Stomach (tissue), 9 donors: ENCODE data around the gene RAP1A. TPM values are rescaled to one million over a fixed set of nuclear protein-coding genes. Genes with fewer than 3 reads are reported as not detected.

Experiments used
- DNase-seq, 2 donors: peaks; one replicate each; pipeline versions ENCODE4 v3.0.0 to v3.0.0-alpha.2; 2013 to 2019
- H3K27ac ChIP-seq, 5 donors: fragments of 200-600 bp in 4 of 5; sonication (generic) in 4 of 5; one replicate each; pipeline ENCODE4 v1.5.1; 2013 to 2019; ENCODE audit warnings: mild to moderate bottlenecking in 1 of 5, moderate library complexity in 1 of 5
- H3K27me3 ChIP-seq, 3 donors: fragments of 200-600 bp; sonication (generic); one replicate each; pipeline ENCODE4 v1.5.1; 2017 to 2019; ENCODE audit warnings: mixed run types in 1 of 3
- H3K36me3 ChIP-seq, 4 donors: fragments of 200-600 bp; sonication (generic); 1 replicate in 3 of 4; 2 replicates in 1 of 4; pipeline ENCODE4 v1.5.1; 2016 to 2019
- H3K4me1 ChIP-seq, 4 donors: fragments of 200-600 bp; sonication (generic); one replicate each; pipeline ENCODE4 v1.5.1; 2016 to 2019
- H3K4me3 ChIP-seq, 4 donors: fragments of 200-600 bp; sonication (generic) in 3 of 4; one replicate each; pipeline ENCODE4 v1.5.1; 2016 to 2019; ENCODE audit warnings: mild to moderate bottlenecking in 1 of 4
- H3K9me3 ChIP-seq, 4 donors: fragments of 200-600 bp; sonication (generic); one replicate each; pipeline ENCODE4 v1.5.1; 2016 to 2019
- EP300 ChIP-seq: sonication (generic); formaldehyde crosslinking; IDR thresholded peaks from one replicate; pipeline ENCODE4 v1.6.1; 2017; ENCODE audit warnings: antibody characterized with exemption
- POLR2A ChIP-seq, 4 donors: fragments of 450-650 bp; IDR thresholded peaks; one replicate each; pipeline ENCODE4 v1.6.1; 2016; ENCODE audit warnings: antibody characterized with exemption in 4 of 4, control low read depth in 2 of 4, mild to moderate bottlenecking in 1 of 4, moderate library complexity in 1 of 4
- POLR2AphosphoS5 ChIP-seq, 3 donors: sonication (generic); formaldehyde crosslinking; IDR thresholded peaks; one replicate each; pipeline ENCODE4 v1.6.1; 2016; ENCODE audit warnings: antibody characterized with exemption in 3 of 3
- WGBS, 5 donors: extraction: QIAGEN DNeasy Blood & Tissue Kit in 3 of 5; methylation state at CpG; one replicate each; pipeline versions ENCODE4 v1.1.5 to v1.1.7; 2013 to 2018; 5-methylcytosine and 5-hydroxymethylcytosine counted together
- intact Hi-C: fragments of 100-400 bp; cut with DNase I; formaldehyde crosslinking; loops from one replicate; pipeline ENCODE4 v1.15.1; 2023; ENCODE audit warnings: low total_unique reads
- polyA plus RNA-seq, 3 donors: library from polyadenylated mRNA; stranded (reverse); fragments of 200-250 nt; gene quantifications; one replicate each; pipeline ENCODE4 v1.2.3, GENCODE V29; 2013
- total RNA-seq, 5 donors: library from RNA; depleted of rRNA; stranded (reverse); fragments of >200 nt; gene quantifications; one replicate each; pipeline versions ENCODE4 v1.1.0 to v1.2.3, GENCODE V29; 2014 to 2016
- TF ChIP-seq, protein P1 (sequence below), 7 experiments: fragments of 450-650 bp in 4 of 7; fragments of 200-600 bp in 3 of 7; sonication (generic) in 3 of 7; IDR thresholded peaks; one replicate each; pipeline ENCODE4 v1.5.1; 2016 to 2019; ENCODE audit warnings: antibody characterized with exemption in 7 of 7, control low read depth in 2 of 7, mild to moderate bottlenecking in 1 of 7
- donor health status: healthy with polysubstance abuse.
- donor health status: Bipolar disorder and iron deficiency.
- donor health status: healthy.

RAP1A gene
- total and polyA plus RNA-seq, 8 donors, result 20.9 to 175 (median 85.4) TPM

DNA sequence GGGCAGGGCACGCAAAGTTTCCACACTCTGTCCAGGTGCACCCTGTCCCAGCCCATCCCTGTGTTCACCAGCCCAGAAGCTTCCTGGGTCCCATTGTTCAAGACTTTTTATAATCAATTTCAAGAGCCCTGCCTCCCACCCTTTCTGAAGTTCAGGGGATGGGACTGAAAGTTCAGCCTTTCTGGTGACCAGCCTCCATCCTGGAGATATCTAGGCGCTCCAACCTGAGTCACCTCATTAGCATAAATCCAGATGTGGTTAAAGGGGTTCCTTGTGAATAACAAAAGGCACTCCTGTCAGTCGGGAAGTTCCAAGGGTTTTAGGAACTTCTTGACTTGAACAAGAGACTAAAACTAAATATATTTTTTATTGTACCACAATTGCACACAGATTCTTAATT is 48.4 kb upstream of the RAP1A start:
- TF ChIP-seq EP300 (no peak), POLR2A (IDR thresholded peaks at IDR 0.05) (no peak), POLR2AphosphoS5 (IDR thresholded peaks at IDR 0.05) (no peak)
- TF ChIP-seq, protein P1, sequence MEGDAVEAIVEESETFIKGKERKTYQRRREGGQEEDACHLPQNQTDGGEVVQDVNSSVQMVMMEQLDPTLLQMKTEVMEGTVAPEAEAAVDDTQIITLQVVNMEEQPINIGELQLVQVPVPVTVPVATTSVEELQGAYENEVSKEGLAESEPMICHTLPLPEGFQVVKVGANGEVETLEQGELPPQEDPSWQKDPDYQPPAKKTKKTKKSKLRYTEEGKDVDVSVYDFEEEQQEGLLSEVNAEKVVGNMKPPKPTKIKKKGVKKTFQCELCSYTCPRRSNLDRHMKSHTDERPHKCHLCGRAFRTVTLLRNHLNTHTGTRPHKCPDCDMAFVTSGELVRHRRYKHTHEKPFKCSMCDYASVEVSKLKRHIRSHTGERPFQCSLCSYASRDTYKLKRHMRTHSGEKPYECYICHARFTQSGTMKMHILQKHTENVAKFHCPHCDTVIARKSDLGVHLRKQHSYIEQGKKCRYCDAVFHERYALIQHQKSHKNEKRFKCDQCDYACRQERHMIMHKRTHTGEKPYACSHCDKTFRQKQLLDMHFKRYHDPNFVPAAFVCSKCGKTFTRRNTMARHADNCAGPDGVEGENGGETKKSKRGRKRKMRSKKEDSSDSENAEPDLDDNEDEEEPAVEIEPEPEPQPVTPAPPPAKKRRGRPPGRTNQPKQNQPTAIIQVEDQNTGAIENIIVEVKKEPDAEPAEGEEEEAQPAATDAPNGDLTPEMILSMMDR (IDR thresholded peaks at IDR 0.05), result no peak
- WGBS, 5 donors, result 76 to 95% (median 85%) methylated on average over 3 of the region's 3 CpGs
- no peaks in the 10 kb centered on the region for H3K36me3 ChIP-seq
- no peak for DNase-seq
- intact Hi-C loops, result no loop called here
- peaks cover 0 to 37% (median 20%) of the 10 kb centered on the region in 4 donors for H3K4me1 ChIP-seq
- H3K9me3 ChIP-seq, result no peaks in the 10 kb centered on the region
- no peak overlapping the region for H3K27ac ChIP-seq
- no peaks in the 10 kb centered on the region for H3K27me3 ChIP-seq
- no peak overlapping the region for H3K4me3 ChIP-seq

DNA sequence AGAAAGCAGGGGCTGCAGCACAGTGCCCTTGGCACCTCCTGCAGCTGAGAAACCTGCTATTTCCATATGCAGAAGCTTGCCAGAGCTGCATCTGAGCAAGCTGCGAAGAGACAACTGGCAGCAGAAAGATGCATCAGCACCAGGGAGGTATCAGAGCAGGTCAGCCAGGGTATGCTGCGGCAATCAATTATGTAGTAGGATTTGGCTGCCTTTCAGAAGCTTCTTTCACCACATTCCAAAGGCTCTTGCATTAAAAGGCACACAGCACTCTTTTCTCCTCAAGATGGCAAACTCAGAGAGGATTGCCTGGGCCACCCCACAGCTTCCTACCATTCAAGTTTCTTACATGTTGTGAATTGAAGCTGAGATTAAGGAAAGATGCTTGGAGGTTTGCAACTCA is 47.6 kb upstream of the RAP1A start:
- 23 to 58% (median 28%) methylated on average over 2 of the region's 2 CpGs for WGBS, 5 donors
- H3K9me3 ChIP-seq, result no peaks in the 10 kb centered on the region
- intact Hi-C loops, result no loop called here
- peak in 1 of 2 donors; percentile 68 for DNase-seq
- H3K27ac ChIP-seq, result no peak overlapping the region
- no peak overlapping the region for H3K4me3 ChIP-seq
- H3K4me1 ChIP-seq, result peaks cover 0 to 39% (median 23%) of the 10 kb centered on the region in 4 donors
- TF ChIP-seq EP300, result no peak
- TF ChIP-seq POLR2A (IDR thresholded peaks at IDR 0.05), result no peak
- TF ChIP-seq, protein P1 (IDR thresholded peaks at IDR 0.05), result no peak
- no peak for TF ChIP-seq POLR2AphosphoS5 (IDR thresholded peaks at IDR 0.05)
- H3K27me3 ChIP-seq, result no peaks in the 10 kb centered on the region
- H3K36me3 ChIP-seq, result no peaks in the 10 kb centered on the region

DNA sequence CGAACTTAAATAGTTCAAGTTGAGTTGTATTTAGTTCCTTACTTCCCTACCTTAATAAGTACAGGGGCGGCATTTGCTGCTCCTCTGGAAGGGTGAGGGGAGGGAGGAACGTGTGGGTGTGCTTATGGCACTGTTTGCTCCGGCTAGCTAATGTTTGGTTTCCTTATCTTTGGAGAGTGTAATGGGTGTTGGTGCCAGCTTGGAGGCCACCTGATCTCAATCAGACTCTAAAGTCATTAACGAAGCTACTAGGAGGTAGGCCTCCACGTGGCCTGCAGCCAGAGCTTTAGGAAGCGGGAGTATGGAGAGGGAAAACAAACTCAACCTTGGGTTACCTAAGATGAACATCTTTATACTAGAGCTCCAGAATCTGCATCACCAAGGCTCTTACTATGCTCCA is 43.0 kb upstream of the RAP1A start:
- H3K4me3 ChIP-seq, result no peak overlapping the region
- peak; percentile 88 to 94 for DNase-seq
- H3K36me3 ChIP-seq, result no peaks in the 10 kb centered on the region
- 24 to 55% (median 48%) methylated on average over 7 of the region's 7 CpGs for WGBS, 5 donors
- no peaks in the 10 kb centered on the region for H3K9me3 ChIP-seq
- intact Hi-C loops, result no loop called here
- H3K4me1 ChIP-seq, result peaks cover 0 to 33% (median 20%) of the 10 kb centered on the region in 4 donors
- peak overlapping the region in 4 of 5 donors; percentile 17 to 67 (median 65) for H3K27ac ChIP-seq
- no peaks in the 10 kb centered on the region for H3K27me3 ChIP-seq
- TF ChIP-seq, protein P1 (IDR thresholded peaks at IDR 0.05), result no peak
- TF ChIP-seq POLR2A (IDR thresholded peaks at IDR 0.05) (no peak), EP300 (no peak), POLR2AphosphoS5 (IDR thresholded peaks at IDR 0.05) (peak in 2 of 3 donors; percentile 75 to 86)

DNA sequence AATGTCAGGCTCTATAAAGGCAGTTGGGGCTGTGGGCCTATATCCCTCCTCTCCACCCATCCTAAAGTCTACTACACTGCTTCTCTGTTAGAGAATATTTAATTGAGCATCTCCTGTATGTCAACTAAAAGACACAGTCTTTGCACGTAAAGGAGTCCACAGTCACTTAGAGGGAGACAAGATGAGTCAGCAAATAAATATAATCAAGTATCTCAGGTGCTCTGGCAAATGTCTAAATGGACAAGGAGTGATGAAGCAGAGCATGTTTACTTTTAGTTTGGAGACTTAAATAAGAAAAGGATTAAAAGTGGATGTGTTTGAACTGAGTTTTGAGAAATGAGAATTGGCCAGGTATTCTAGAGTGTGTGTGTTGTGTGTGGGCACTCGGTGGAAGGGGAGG is 41.8 kb upstream of the RAP1A start:
- Histone ChIP-seq H3K4me1 (peaks cover 0 to 30% (median 16%) of the 10 kb centered on the region in 4 donors), H3K36me3 (no peaks in the 10 kb centered on the region), H3K9me3 (no peaks in the 10 kb centered on the region), H3K27ac (no peak overlapping the region), H3K27me3 (no peaks in the 10 kb centered on the region), H3K4me3 (no peak overlapping the region)
- no peak for DNase-seq
- 70 to 94% (median 85%) methylated on average over 2 of the region's 2 CpGs for WGBS, 5 donors
- TF ChIP-seq POLR2A (IDR thresholded peaks at IDR 0.05) (no peak), EP300 (no peak), POLR2AphosphoS5 (IDR thresholded peaks at IDR 0.05) (no peak)
- TF ChIP-seq, protein P1 (IDR thresholded peaks at IDR 0.05), result no peak
- intact Hi-C loops, result no loop called here
